Mesenchymal stem cell (in vitro differentiated cells and primary cell): ENCODE results near the gene ISLR2.
"Not testable (repeated sequence)": the region's sequence is repeated elsewhere in the genome, so short reads cannot be mapped to it uniquely, and the experiment has no call there.

ENCODE experiments used
- DNase-seq: peaks from one replicate; pipeline ENCODE4 v3.0.0-alpha.2; 2013
- H2AFZ ChIP-seq: one replicate; pipeline ENCODE4 v1.6.1; 2013; ENCODE audit warnings: low read depth, mild to moderate bottlenecking, control low read depth, inconsistent platforms, low read length, moderate library complexity
- H2AK5ac ChIP-seq: 2 replicates; pipeline ENCODE4 v1.6.1; 2013; ENCODE audit warnings: low read length, moderate library complexity, mild to moderate bottlenecking, inconsistent platforms; ENCODE audit not compliant: severe bottlenecking
- H2BK120ac ChIP-seq: one replicate; pipeline ENCODE4 v1.6.1; 2013; ENCODE audit warnings: low read depth, mild to moderate bottlenecking, inconsistent platforms, low read length, moderate library complexity
- H2BK12ac ChIP-seq, 2 experiments: one replicate each; pipeline ENCODE4 v1.6.1; 2013; ENCODE audit warnings: inconsistent platforms in 2 of 2, low read length in 2 of 2, mild to moderate bottlenecking in 2 of 2, moderate library complexity in 2 of 2, control low read depth in 1 of 2
- H2BK15ac ChIP-seq: one replicate; pipeline ENCODE4 v1.6.1; 2013; ENCODE audit warnings: mild to moderate bottlenecking, low read depth, inconsistent platforms; ENCODE audit not compliant: poor library complexity, severe bottlenecking
- H2BK5ac ChIP-seq: 2 replicates; pipeline ENCODE4 v1.6.1; 2013; ENCODE audit warnings: low read depth, mild to moderate bottlenecking, low read length, control low read depth, inconsistent platforms; ENCODE audit not compliant: poor library complexity, severe bottlenecking
- H3K14ac ChIP-seq, 2 experiments: one replicate each; pipeline ENCODE4 v1.6.1; 2013; ENCODE audit warnings: inconsistent platforms in 2 of 2, low read length in 2 of 2, control low read depth in 1 of 2, mild to moderate bottlenecking in 1 of 2, moderate library complexity in 1 of 2
- H3K18ac ChIP-seq, 2 experiments: one replicate each; pipeline ENCODE4 v1.6.1; 2013; ENCODE audit warnings: inconsistent platforms in 2 of 2, low read length in 2 of 2, control low read depth in 1 of 2, low read depth in 1 of 2, mild to moderate bottlenecking in 1 of 2
- H3K23ac ChIP-seq, 2 experiments: one replicate each; pipeline ENCODE4 v1.6.1; 2013; ENCODE audit warnings: inconsistent platforms in 2 of 2, low read length in 2 of 2, mild to moderate bottlenecking in 2 of 2, moderate library complexity in 2 of 2, control low read depth in 1 of 2
- H3K27ac ChIP-seq: 2 replicates; pipeline ENCODE4 v1.5.1; 2013; ENCODE audit warnings: mild to moderate bottlenecking, moderate library complexity, low read length, control low read depth, inconsistent platforms; ENCODE audit not compliant: poor library complexity, severe bottlenecking
- H3K27me3 ChIP-seq, 2 experiments: 2 replicates each; pipeline versions ENCODE4 v1.6.1 to v1.7.0; 2013; ENCODE audit warnings: low read length in 2 of 2, mild to moderate bottlenecking in 2 of 2, moderate library complexity in 2 of 2, control low read depth in 1 of 2, inconsistent platforms in 1 of 2; ENCODE audit not compliant: control insufficient read depth in 1 of 2, insufficient read depth in 1 of 2
- H3K36me3 ChIP-seq, 2 experiments: 2 replicates each; pipeline versions ENCODE4 v1.6.1 to v1.7.0; 2013; ENCODE audit warnings: low read length in 2 of 2, control low read depth in 1 of 2, inconsistent platforms in 1 of 2, low read depth in 1 of 2, mild to moderate bottlenecking in 1 of 2; ENCODE audit not compliant: insufficient read depth in 2 of 2, control insufficient read depth in 1 of 2
- H3K4ac ChIP-seq, 2 experiments: one replicate each; pipeline ENCODE4 v1.6.1; 2013; ENCODE audit warnings: inconsistent platforms in 2 of 2, low read length in 2 of 2, mild to moderate bottlenecking in 2 of 2, moderate library complexity in 2 of 2, control low read depth in 1 of 2, low read depth in 1 of 2
- H3K4me1 ChIP-seq: 2 replicates; pipeline ENCODE4 v1.6.1; 2013; ENCODE audit warnings: low read depth, low read length, control low read depth; ENCODE audit not compliant: control insufficient read depth, insufficient read depth
- H3K4me2 ChIP-seq: 2 replicates; pipeline ENCODE4 v1.6.1; 2013; ENCODE audit warnings: low read length, mild to moderate bottlenecking, inconsistent platforms; ENCODE audit not compliant: poor library complexity, severe bottlenecking
- H3K4me3 ChIP-seq, 2 experiments: 2 replicates each; pipeline versions ENCODE4 v1.5.1 to v1.7.0; 2013; ENCODE audit warnings: low read length in 2 of 2, mild to moderate bottlenecking in 2 of 2, control low read depth in 1 of 2, low read depth in 1 of 2; ENCODE audit not compliant: insufficient read depth in 1 of 2
- H3K79me1 ChIP-seq: replicated peaks from 2 replicates; pipeline ENCODE4 v1.6.1; 2013; ENCODE audit warnings: mild to moderate bottlenecking, control low read depth, low read length, inconsistent platforms; ENCODE audit not compliant: poor library complexity, severe bottlenecking
- H3K9ac ChIP-seq: 2 replicates; pipeline ENCODE4 v1.7.0; 2013; ENCODE audit warnings: mild to moderate bottlenecking, low read length, moderate library complexity
- H3K9me3 ChIP-seq: 2 replicates; pipeline ENCODE4 v1.7.0; 2013; ENCODE audit warnings: mild to moderate bottlenecking, low read length; ENCODE audit not compliant: control insufficient read depth
- H4K8ac ChIP-seq: one replicate; pipeline ENCODE4 v1.6.1; 2013; ENCODE audit warnings: inconsistent platforms, mild to moderate bottlenecking, low read length, moderate library complexity
- H4K91ac ChIP-seq: one replicate; pipeline ENCODE4 v1.6.1; 2013; ENCODE audit warnings: mild to moderate bottlenecking, low read length, inconsistent platforms
- WGBS: methylation state at CpG from one replicate; pipeline ENCODE4 v1.1.7; 2013; ENCODE audit warnings: mixed read lengths; 5-methylcytosine and 5-hydroxymethylcytosine counted together

The ISLR2 gene

DNA sequence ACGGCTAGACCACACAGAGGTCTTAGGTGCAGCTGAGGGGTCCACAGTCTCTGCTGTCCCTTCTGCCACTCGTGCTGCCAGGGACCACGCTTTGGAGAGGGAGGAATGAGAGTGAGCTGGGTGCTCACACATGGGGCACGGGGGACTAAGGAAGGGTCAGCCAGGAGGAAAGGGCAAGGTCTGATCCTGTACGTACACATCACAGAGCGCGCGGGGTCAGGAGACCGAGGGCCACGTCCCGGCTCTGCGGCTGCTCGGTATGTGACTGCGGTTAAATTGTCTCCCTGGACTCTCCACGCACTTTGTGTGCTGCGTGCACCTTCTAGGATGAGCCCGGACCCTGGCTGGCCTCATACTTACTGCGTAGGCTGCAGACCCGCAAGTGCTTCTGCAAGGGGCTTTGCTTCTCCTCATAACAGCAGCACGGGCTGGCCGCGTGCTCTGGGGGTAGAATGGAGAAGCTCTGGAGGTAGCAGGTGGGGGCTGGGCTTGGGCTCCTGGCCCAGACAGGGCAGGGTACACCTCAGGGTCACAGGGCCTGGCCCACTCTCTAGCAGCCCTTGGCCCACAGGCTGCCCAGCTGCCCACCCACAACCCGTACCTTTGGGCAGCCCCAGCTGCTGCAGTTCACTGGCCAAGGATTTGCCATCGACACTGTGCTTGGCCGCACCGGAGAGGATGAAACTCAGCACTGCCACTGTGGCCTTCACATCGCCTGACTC, 33.5 kb upstream of the ISLR2 start:
- H2BK12ac ChIP-seq, H2BK5ac ChIP-seq, H3K9me3 ChIP-seq, H3K27ac ChIP-seq, H3K14ac ChIP-seq, H3K4ac ChIP-seq, H3K36me3 ChIP-seq, H3K79me1 ChIP-seq, H2AK5ac ChIP-seq, H3K27me3 ChIP-seq, H4K91ac ChIP-seq, H3K23ac ChIP-seq, H4K8ac ChIP-seq, DNase-seq, H3K9ac ChIP-seq, H2AFZ ChIP-seq, H3K4me2 ChIP-seq, H2BK120ac ChIP-seq, H2BK15ac ChIP-seq, H3K4me1 ChIP-seq, H3K4me3 ChIP-seq, H3K18ac ChIP-seq: not testable (repeated sequence)
- no CpG with 5 or more reads among the region's 27 CpGs for WGBS

DNA sequence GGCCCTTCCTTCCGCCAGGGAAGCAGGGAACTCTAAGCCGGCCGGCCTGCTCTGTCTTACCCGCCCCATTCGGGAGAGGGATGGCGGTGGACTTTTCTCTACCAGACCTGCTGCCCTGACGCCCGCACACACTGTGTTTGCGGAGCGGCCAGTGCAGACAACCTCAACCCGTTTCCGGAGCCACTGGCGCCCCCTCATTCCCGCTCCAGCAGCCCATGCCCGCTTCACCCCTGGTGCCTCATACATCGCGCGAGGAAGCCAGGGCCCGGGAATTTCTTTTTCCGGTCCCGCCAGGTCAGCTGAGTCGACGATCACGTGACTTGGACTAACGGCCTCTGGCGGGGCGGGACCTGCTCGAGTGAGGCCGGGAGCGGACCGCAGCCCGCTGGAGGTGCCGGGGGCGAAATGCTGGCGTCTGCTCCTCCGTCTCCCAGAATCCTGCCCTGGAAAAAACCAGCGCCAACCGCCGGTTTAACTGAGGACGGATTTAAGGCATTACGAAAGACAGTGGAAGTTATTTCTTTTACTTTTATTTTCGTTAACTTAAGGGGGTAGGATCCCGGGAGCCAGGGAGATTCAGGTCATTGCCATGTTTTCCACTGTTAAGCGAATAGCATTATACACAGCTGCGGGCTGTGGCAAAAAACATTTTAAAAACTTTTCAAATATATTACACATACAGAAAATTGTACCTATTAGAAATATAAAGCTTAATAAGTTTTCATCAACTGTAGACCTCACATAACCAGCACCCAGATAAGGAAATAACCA, 30.2 kb upstream of the ISLR2 start:
- not testable (repeated sequence) for H2AK5ac ChIP-seq, H4K91ac ChIP-seq, H2BK5ac ChIP-seq, H3K27ac ChIP-seq, H3K79me1 ChIP-seq, H2BK15ac ChIP-seq, H3K36me3 ChIP-seq, H3K14ac ChIP-seq, H3K4me1 ChIP-seq, H3K27me3 ChIP-seq, H3K23ac ChIP-seq, H3K9me3 ChIP-seq, H3K18ac ChIP-seq, H2BK120ac ChIP-seq, H2BK12ac ChIP-seq
- Histone ChIP-seq H4K8ac (peak overlapping the region; percentile 96), H3K9ac (peak overlapping the region; percentile 77), H3K4ac (peak overlapping the region in 1 of 2 experiments; percentile 51), H3K4me3 (peak overlapping the region; percentile 44 to 67), H2AFZ (peak overlapping the region; percentile 77), H3K4me2 (peak overlapping the region; percentile 68)
- peak; percentile 90 for DNase-seq
- WGBS, result 40% methylated on average over 10 of the region's 45 CpGs

DNA sequence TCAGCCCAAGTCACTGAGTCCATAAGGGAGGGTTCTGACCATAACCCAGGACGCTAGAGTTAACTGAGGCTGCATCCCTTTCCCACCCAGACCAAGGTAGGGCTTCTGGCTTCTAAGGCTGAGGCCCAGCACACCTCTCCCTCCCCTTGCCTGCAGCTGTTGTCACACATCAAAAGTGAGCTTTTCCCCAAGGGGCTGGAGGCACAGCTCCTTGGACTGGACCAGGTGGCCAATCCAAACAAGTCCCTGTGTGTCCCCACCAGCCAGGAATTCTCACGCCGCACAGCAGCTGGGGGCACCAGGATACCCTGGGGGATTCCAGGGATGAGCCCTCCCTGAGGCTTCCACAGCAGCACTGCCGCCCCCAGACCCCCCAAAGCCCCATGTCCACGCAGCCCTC, 22.3 kb upstream of the ISLR2 start:
- no peak overlapping the region for H2BK15ac ChIP-seq
- peaks cover 11 to 15% of the 10 kb centered on the region in 2 experiments for H3K27me3 ChIP-seq
- H3K23ac ChIP-seq, result no peak overlapping the region
- no peak overlapping the region for H3K14ac ChIP-seq
- no peak overlapping the region for H4K8ac ChIP-seq
- H3K9me3 ChIP-seq, result no peaks in the 10 kb centered on the region
- no peak overlapping the region for H3K9ac ChIP-seq
- no peak overlapping the region for H2BK12ac ChIP-seq
- H3K18ac ChIP-seq, result no peak overlapping the region
- H2BK120ac ChIP-seq, result no peak overlapping the region
- H4K91ac ChIP-seq, result no peak overlapping the region
- no peak overlapping the region for H2BK5ac ChIP-seq
- no peaks in the 10 kb centered on the region for H3K79me1 ChIP-seq
- no peak overlapping the region for H3K27ac ChIP-seq
- H3K4me2 ChIP-seq, result no peak overlapping the region
- DNase-seq, result no peak
- no peaks in the 10 kb centered on the region for H3K36me3 ChIP-seq
- no peak overlapping the region for H3K4ac ChIP-seq
- 78% methylated on average over 5 of the region's 5 CpGs for WGBS
- H3K4me3 ChIP-seq, result no peak overlapping the region
- no peaks in the 10 kb centered on the region for H3K4me1 ChIP-seq
- no peak overlapping the region for H2AK5ac ChIP-seq
- no peak overlapping the region for H2AFZ ChIP-seq

DNA sequence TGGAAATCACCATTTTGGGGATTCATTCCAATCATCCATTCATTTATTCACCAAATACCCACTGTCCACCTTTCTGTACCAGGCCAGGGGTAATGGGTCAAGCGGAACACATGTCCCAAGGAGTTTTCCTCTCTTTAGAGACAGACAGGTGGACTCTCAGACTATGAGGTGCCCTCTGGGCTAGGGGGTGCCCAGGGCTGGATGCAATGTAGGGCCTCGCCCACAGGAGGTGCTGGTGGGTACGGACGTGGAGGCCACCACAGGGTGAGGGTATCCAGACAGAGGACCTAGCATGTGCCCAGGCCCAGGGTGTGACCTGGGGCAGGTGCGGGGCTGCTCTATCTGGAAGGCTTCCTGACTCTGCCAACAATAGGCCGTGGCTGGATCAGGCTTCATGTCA, 21.8 kb upstream of the ISLR2 start:
- not testable (repeated sequence) for H3K23ac ChIP-seq, H2AK5ac ChIP-seq, H3K4me2 ChIP-seq, H2BK15ac ChIP-seq, H3K4me3 ChIP-seq, H2BK5ac ChIP-seq, H2BK120ac ChIP-seq, H3K9me3 ChIP-seq, H4K91ac ChIP-seq, H4K8ac ChIP-seq, H3K4me1 ChIP-seq, H3K79me1 ChIP-seq, H3K27ac ChIP-seq, H2BK12ac ChIP-seq, H3K4ac ChIP-seq, DNase-seq, H3K36me3 ChIP-seq, H3K18ac ChIP-seq, H3K9ac ChIP-seq, H2AFZ ChIP-seq, H3K14ac ChIP-seq
- WGBS, result 95% methylated on average over 4 of the region's 6 CpGs
- H3K27me3 ChIP-seq, result peaks cover 11 to 15% of the 10 kb centered on the region in 2 experiments
